Measurements from ENCODE around the gene PPIL1.

DNA sequence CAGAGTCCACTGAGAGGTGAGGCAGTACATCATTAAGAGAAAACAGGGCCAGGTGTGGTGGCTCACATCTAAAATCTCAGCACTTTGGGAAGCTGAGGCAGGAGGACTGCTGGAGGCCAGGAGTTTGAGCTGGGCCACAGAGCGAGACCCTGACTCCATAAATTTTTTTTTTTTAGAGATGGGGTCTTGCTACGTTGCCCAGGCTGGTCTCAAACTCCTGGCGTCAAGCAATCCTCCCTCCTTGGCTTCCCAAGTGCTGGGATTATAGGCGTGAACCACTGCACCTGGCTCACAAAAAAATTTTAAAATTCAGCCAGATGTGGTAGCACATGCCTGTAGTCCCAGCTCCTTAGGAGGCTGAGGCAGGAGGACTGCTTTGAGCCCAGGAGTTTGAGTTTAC is 17.3 kb downstream of the PPIL1 start:
- TF ChIP-seq, protein P1, sequence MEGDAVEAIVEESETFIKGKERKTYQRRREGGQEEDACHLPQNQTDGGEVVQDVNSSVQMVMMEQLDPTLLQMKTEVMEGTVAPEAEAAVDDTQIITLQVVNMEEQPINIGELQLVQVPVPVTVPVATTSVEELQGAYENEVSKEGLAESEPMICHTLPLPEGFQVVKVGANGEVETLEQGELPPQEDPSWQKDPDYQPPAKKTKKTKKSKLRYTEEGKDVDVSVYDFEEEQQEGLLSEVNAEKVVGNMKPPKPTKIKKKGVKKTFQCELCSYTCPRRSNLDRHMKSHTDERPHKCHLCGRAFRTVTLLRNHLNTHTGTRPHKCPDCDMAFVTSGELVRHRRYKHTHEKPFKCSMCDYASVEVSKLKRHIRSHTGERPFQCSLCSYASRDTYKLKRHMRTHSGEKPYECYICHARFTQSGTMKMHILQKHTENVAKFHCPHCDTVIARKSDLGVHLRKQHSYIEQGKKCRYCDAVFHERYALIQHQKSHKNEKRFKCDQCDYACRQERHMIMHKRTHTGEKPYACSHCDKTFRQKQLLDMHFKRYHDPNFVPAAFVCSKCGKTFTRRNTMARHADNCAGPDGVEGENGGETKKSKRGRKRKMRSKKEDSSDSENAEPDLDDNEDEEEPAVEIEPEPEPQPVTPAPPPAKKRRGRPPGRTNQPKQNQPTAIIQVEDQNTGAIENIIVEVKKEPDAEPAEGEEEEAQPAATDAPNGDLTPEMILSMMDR (IDR thresholded peaks at IDR 0.05): no peak
- no peak for TF ChIP-seq EP300 (IDR thresholded peaks at IDR 0.05)

Measured in tibial nerve (tissue), 4 donors.